Adrenal gland (tissue), 12 donors: ENCODE data around the gene SLC38A8. TPM values are rescaled to one million over a fixed set of nuclear protein-coding genes. Genes with fewer than 3 reads are reported as not detected.

ENCODE experiments used
- DNase-seq, 7 donors: peaks; one replicate each; pipeline ENCODE4 v3.0.0-alpha.2; 2019 to 2020
- H3K27ac ChIP-seq, 5 donors: fragments of 200-600 bp; sonication (generic) in 4 of 5; 1 replicate in 3 of 5; 2 replicates in 2 of 5; pipeline versions ENCODE4 v1.5.1 to v1.8.0; 2016 to 2020; ENCODE audit warnings: mild to moderate bottlenecking in 1 of 5
- H3K27me3 ChIP-seq: fragments of 200-600 bp; 2 replicates; pipeline ENCODE4 v1.8.0; 2021
- H3K36me3 ChIP-seq, 2 donors: fragments of 200-600 bp; replicated peaks in 1 of 2; 1 replicate in 1 of 2; 2 replicates in 1 of 2; pipeline versions ENCODE4 v1.5.1 to v1.8.0; 2018 to 2022
- H3K4me1 ChIP-seq, 2 donors: fragments of 200-600 bp; replicated peaks in 1 of 2; 1 replicate in 1 of 2; 2 replicates in 1 of 2; pipeline versions ENCODE4 v1.5.1 to v1.8.0; 2018 to 2021
- H3K4me3 ChIP-seq, 4 donors: fragments of 200-600 bp; sonication (generic) in 3 of 4; one replicate each; pipeline ENCODE4 v1.5.1; 2016 to 2018
- H3K9me3 ChIP-seq, 3 donors: fragments of 200-600 bp; sonication (generic) in 1 of 3; replicated peaks in 1 of 3; 1 replicate in 2 of 3; 2 replicates in 1 of 3; pipeline versions ENCODE4 v1.5.1 to v1.8.0; 2016 to 2021
- CTCF ChIP-seq, 6 experiments: fragments of 450-650 bp in 4 of 6; fragments of 200-600 bp in 2 of 6; sonication (generic) in 1 of 6; IDR thresholded peaks; 1 replicate in 5 of 6; 2 replicates in 1 of 6; pipeline versions ENCODE4 v1.5.1 to v1.8.0; 2016 to 2021; ENCODE audit warnings: antibody characterized with exemption in 6 of 6, mild to moderate bottlenecking in 2 of 6, moderate library complexity in 1 of 6
- POLR2A ChIP-seq, 2 donors: fragments of 450-650 bp; IDR thresholded peaks; one replicate each; pipeline ENCODE4 v1.6.1; 2017; ENCODE audit warnings: antibody characterized with exemption in 2 of 2, mild to moderate bottlenecking in 2 of 2, moderate library complexity in 1 of 2
- WGBS, 4 donors: extraction: QIAGEN DNeasy Blood & Tissue Kit in 2 of 4; methylation state at CpG; one replicate each; pipeline versions ENCODE4 v1.1.5 to v1.1.7; 2013 to 2017; 5-methylcytosine and 5-hydroxymethylcytosine counted together
- intact Hi-C, 2 donors: fragments of 100-400 bp; cut with DNase I; formaldehyde crosslinking; loops; one replicate each; pipeline versions ENCODE4 v1.14.1 to v1.15.0; 2022 to 2023
- polyA plus RNA-seq, 3 donors: library from polyadenylated mRNA; stranded (reverse); fragments of 200-250 nt in 2 of 3; fragments of 350-450 nt in 1 of 3; fragmentation: Illumina TruSeq in 1 of 3; extraction: RNeasy Lipid Tissue Mini Kit (QIAGEN cat#74804) in 1 of 3; gene quantifications; one replicate each; pipeline ENCODE4 v1.2.3, GENCODE V29; 2013 to 2014
- total RNA-seq, 9 donors: library from RNA; depleted of rRNA in 4 of 9; stranded (reverse); fragments of >200 nt in 4 of 9; fragments of 120-200 nt in 1 of 9; fragmentation: NEBNext Ultra II Directional in 1 of 9; extraction: Animal tissue kit (Norgen Biotek cat#: 25700) in 1 of 9; gene quantifications; one replicate each; pipeline versions ENCODE4 v1.1.0 to v1.2.4, GENCODE V29; 2013 to 2023
- donor health status: healthy with polysubstance abuse.
- donor health status: Bipolar disorder and iron deficiency.
- donor health status: DM: yes; HTN: yes; CAD: no.
- donor health status: DM: no; HTN: no; CAD: no.
- donor health status: DM: no; HTN: no; CAD: no.
- donor health status: DM: yes; HTN: yes; CAD: no.

Gene SLC38A8
- total and polyA plus RNA-seq, 12 donors, result 0.07 to 1.3 (median 0.60) TPM; not detected in 6

GRCh38 chr16:84087466-84088151 is 45.0 kb upstream of the SLC38A8 start:
- Histone ChIP-seq H3K4me1 (peaks cover 0 to 9% of the 10 kb centered on the region in 2 donors), H3K36me3 (peaks cover 0 to 77% of the 10 kb centered on the region in 2 donors), H3K27me3 (no peaks in the 10 kb centered on the region), H3K9me3 (no peaks in the 10 kb centered on the region), H3K27ac (no peak overlapping the region), H3K4me3 (no peak overlapping the region)
- TF ChIP-seq CTCF (IDR thresholded peaks at IDR 0.05) (no peak), POLR2A (IDR thresholded peaks at IDR 0.05) (no peak)
- intact Hi-C loops, result loop anchor here (5.0 to 10.0 kb wide), 2 partner anchors 85 to 97 kb away; partner anchors contain the start of gene TAF1C (in 1 of the 2)
- no peak for DNase-seq
- WGBS, 4 donors, result 82 to 85% (median 84%) methylated on average over 11 of the region's 11 CpGs

- 84 to 87% (median 85%) methylated on average over 11 to 12 of the region's 12 CpGs for WGBS, 4 donors
- intact Hi-C loops, result loop anchor here (5.0 to 10.0 kb wide), 2 partner anchors 85 to 98 kb away; partner anchors contain the start of gene TAF1C (in 1 of the 2)
- Histone ChIP-seq H3K36me3 (peaks cover 0 to 72% of the 10 kb centered on the region in 2 donors), H3K9me3 (no peaks in the 10 kb centered on the region), H3K27me3 (no peaks in the 10 kb centered on the region), H3K4me3 (no peak overlapping the region), H3K4me1 (peaks cover 5 to 15% of the 10 kb centered on the region in 2 donors), H3K27ac (no peak overlapping the region)
- DNase-seq, result no peak
- TF ChIP-seq CTCF (IDR thresholded peaks at IDR 0.05) (no peak), POLR2A (IDR thresholded peaks at IDR 0.05) (no peak)
These were observed 44.4 kb upstream of the SLC38A8 start for GRCh38 chr16:84087001-84087400.

- WGBS, 4 donors, result 69 to 87% (median 76%) methylated on average over 7 to 11 of the region's 11 CpGs
- Histone ChIP-seq H3K4me3 (no peak overlapping the region), H3K27ac (peak overlapping the region in 2 of 5 donors; percentile 18 to 43), H3K9me3 (no peaks in the 10 kb centered on the region), H3K27me3 (no peaks in the 10 kb centered on the region), H3K4me1 (peaks cover 10 to 21% of the 10 kb centered on the region in 2 donors), H3K36me3 (peaks cover 0 to 68% of the 10 kb centered on the region in 2 donors)
- TF ChIP-seq CTCF (IDR thresholded peaks at IDR 0.05) (no peak), POLR2A (IDR thresholded peaks at IDR 0.05) (no peak)
- DNase-seq, result no peak
- intact Hi-C loops, result loop anchor here (5.0 to 10.0 kb wide), 2 partner anchors 86 to 98 kb away; partner anchors contain the start of gene TAF1C (in 1 of the 2)
These were observed 43.7 kb upstream of the SLC38A8 start for GRCh38 chr16:84086341-84086740.

- peaks cover 0 to 68% of the 10 kb centered on the region in 2 donors for H3K36me3 ChIP-seq
- H3K27ac ChIP-seq, result peak overlapping the region in 1 of 5 donors; percentile 18
- intact Hi-C loops, result loop anchor here (5.0 to 10.0 kb wide), 2 partner anchors 87 to 99 kb away; partner anchors contain the start of gene TAF1C (in 1 of the 2)
- no peak for DNase-seq
- 47 to 66% (median 48%) methylated on average over 6 of the region's 6 CpGs for WGBS, 4 donors
- TF ChIP-seq POLR2A (IDR thresholded peaks at IDR 0.05) (no peak), CTCF (IDR thresholded peaks at IDR 0.05) (no peak)
- H3K27me3 ChIP-seq, result no peaks in the 10 kb centered on the region
- H3K4me1 ChIP-seq, result peaks cover 16 to 27% of the 10 kb centered on the region in 2 donors
- no peak overlapping the region for H3K4me3 ChIP-seq
- H3K9me3 ChIP-seq, result no peaks in the 10 kb centered on the region
These were observed 43.2 kb upstream of the SLC38A8 start for GRCh38 chr16:84085773-84086172.
